HG02759 (cell line): ENCODE measurements around the gene TKTL2.
"Not testable (repeated sequence)": the region's sequence is repeated elsewhere in the genome, so short reads cannot be mapped to it uniquely, and the experiment has no call there.

Experiments
- ATAC-seq: cut with Tn5 transposase; IDR thresholded peaks from one replicate; pipeline ENCODE4 v1.9.1; 2021; ENCODE audit warnings: mild to moderate bottlenecking, moderate library complexity; ENCODE audit not compliant: unreplicated experiment

The TKTL2 gene

GRCh38 chr4:163447481-163447880 is 26.1 kb downstream of the TKTL2 start:
- ATAC-seq: no peak

- ATAC-seq: not testable (repeated sequence)
Measured at GRCh38 chr4:163447023-163447422, 26.5 kb downstream of the TKTL2 start.

DNA sequence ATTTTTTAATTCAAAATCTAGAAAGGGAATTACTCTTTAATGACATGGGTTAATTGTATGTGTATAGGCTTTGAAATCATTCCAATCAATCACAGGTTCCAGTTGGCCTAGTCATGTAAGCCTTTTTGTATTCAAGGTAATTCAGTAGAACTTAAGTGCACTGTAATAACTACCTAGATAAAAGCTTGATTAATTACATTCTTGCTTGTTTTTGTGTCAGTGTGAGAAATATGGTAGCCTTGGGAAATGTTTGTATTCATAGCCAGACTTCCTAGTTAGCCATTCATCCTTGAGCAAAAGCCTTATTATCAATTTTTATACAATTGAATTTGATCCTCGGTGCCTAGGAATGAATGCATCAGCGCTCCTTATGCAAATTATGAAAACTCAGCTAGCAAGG is 33.5 kb downstream of the TKTL2 start:
- ATAC-seq: no peak
